C4-2B (cell line): ENCODE data around the gene TNFRSF1A.

Experiments
- H3K27ac ChIP-seq: fragments of 450-650 bp; 2 replicates; pipeline ENCODE4 v1.5.1; 2017
- CTCF ChIP-seq: fragments of 450-650 bp; conservative IDR thresholded peaks from 2 replicates; pipeline ENCODE4 v1.5.1; 2017; ENCODE audit warnings: mild to moderate bottlenecking
- ZFX ChIP-seq: fragments of 450-650 bp; IDR thresholded peaks from 2 replicates; pipeline ENCODE4 v1.6.1; 2017

Gene TNFRSF1A

GRCh38 chr12:6315704-6316597 is 25.9 kb downstream of the TNFRSF1A start:
- TF ChIP-seq ZFX (no peak), CTCF (no peak)
- H3K27ac ChIP-seq: no peak overlapping the region

- TF ChIP-seq CTCF: no peak
- no peak for TF ChIP-seq ZFX
- no peak overlapping the region for H3K27ac ChIP-seq
These were observed 26.7 kb downstream of the TNFRSF1A start for GRCh38 chr12:6315184-6315583.

GRCh38 chr12:6314776-6315175 is 27.1 kb downstream of the TNFRSF1A start:
- no peak overlapping the region for H3K27ac ChIP-seq
- TF ChIP-seq CTCF: no peak
- no peak for TF ChIP-seq ZFX

- peak overlapping the region; percentile 68 for H3K27ac ChIP-seq
- no peak for TF ChIP-seq ZFX
- no peak for TF ChIP-seq CTCF
These were observed 28.4 kb downstream of the TNFRSF1A start for GRCh38 chr12:6313326-6313940.

- TF ChIP-seq CTCF (no peak), ZFX (no peak)
- H3K27ac ChIP-seq: peak overlapping the region; percentile 68
These were observed 29.1 kb downstream of the TNFRSF1A start for GRCh38 chr12:6312529-6313325.

- TF ChIP-seq ZFX: no peak
- TF ChIP-seq CTCF: no peak
These were observed 29.9 kb downstream of the TNFRSF1A start for GRCh38 chr12:6311822-6312528.

More at GRCh38 chr12:6311822-6312528, 29.9 kb downstream of the TNFRSF1A start:
- peak overlapping the region; percentile 68 for H3K27ac ChIP-seq
